NCI-H2029 (cell line): ENCODE results near the gene MAP2K3.
A peak's percentile ranks its signal among the peaks of the same experiment; 100 is the strongest.

Experiments used
- DNase-seq: peaks from one replicate; lab custom pipeline; 2025; lab: John Stamatoyannopoulos, UW

The MAP2K3 gene

GRCh38 chr17:21252796-21253645, 31.5 kb upstream of the MAP2K3 start, which contains the start of gene NATD1:
Gene NATD1, minus strand, starts transcription at chr17:21253410. Its CDS starts 146 bp downstream, at chr17:21253264.
- peak; percentile 41 for DNase-seq

- no peak for DNase-seq
Measured at GRCh38 chr17:21253646-21254441, 30.7 kb upstream of the MAP2K3 start.

GRCh38 chr17:21258593-21258992, 25.9 kb upstream of the MAP2K3 start:
- DNase-seq = no peak

GRCh38 chr17:21262259-21262993, 22.1 kb upstream of the MAP2K3 start:
- no peak for DNase-seq

- no peak for DNase-seq
Measured at GRCh38 chr17:21263376-21263775, 21.1 kb upstream of the MAP2K3 start.

- DNase-seq = no peak
Measured at GRCh38 chr17:21268596-21269188, 15.8 kb upstream of the MAP2K3 start.

GRCh38 chr17:21269394-21269793, 15.1 kb upstream of the MAP2K3 start:
- no peak for DNase-seq

GRCh38 chr17:21271454-21272183, 12.9 kb upstream of the MAP2K3 start:
- no peak for DNase-seq

GRCh38 chr17:21272250-21272649, 12.3 kb upstream of the MAP2K3 start:
- DNase-seq = no peak

GRCh38 chr17:21272881-21273792, 11.4 kb upstream of the MAP2K3 start:
- DNase-seq = peak; percentile 26

GRCh38 chr17:21275047-21275578, 9.4 kb upstream of the MAP2K3 start:
- DNase-seq = no peak

GRCh38 chr17:21275579-21276263, 8.8 kb upstream of the MAP2K3 start:
- DNase-seq = no peak

- DNase-seq = no peak
Measured at GRCh38 chr17:21276264-21276588, 8.3 kb upstream of the MAP2K3 start.

GRCh38 chr17:21277332-21277731, 7.2 kb upstream of the MAP2K3 start:
- DNase-seq = no peak

- no peak for DNase-seq
Measured at GRCh38 chr17:21278450-21279197, 5.9 kb upstream of the MAP2K3 start.

GRCh38 chr17:21279198-21279535, 5.3 kb upstream of the MAP2K3 start:
- no peak for DNase-seq

GRCh38 chr17:21279582-21279981, 4.9 kb upstream of the MAP2K3 start:
- DNase-seq = no peak

- DNase-seq = peak; percentile 32
Measured at GRCh38 chr17:21280081-21280518, 4.4 kb upstream of the MAP2K3 start.

GRCh38 chr17:21282231-21282630, 2.3 kb upstream of the MAP2K3 start:
- no peak for DNase-seq
